ENCODE data around the gene MOV10L1.
"Not testable (repeated sequence)": the region's sequence is repeated elsewhere in the genome, so short reads cannot be mapped to it uniquely, and the experiment has no call there.

The MOV10L1 gene

DNA sequence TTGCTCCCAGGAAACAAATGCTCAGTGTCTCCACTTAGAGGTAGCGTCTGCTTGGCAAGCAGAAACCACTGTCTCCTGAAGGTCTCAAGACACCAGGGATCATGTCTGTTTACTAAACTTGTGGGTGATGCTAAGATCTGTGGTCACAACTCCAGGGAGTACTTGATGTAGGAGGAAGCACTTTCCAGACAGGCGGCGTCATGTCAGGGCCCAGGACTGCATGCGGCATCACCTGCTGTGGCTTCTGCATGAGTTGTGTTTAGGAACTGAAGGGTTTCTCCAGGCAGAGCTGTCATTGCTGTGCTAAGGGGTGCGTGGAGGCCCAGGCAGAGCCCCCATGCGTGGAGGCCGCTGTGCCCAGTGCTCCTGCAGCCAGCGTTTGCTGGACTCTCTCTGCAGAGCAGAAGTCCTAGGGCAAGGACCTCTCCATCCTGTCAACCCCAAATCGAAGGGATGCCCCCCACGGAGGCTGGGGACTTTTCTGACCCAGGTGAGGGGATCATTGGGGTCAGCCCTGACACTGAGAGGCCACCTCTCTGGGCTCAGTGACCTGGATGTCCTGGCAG is 72.7 kb downstream of the MOV10L1 start:
- peaks cover 22 to 65% of the 10 kb centered on the region in 2 donors for H3K27me3 Mint-ChIP-seq
- no peaks in the 10 kb centered on the region for H3K36me3 Mint-ChIP-seq (ENCODE audit: insufficient read depth)
- DNase-seq = no peak
- H3K4me3 Mint-ChIP-seq = no peak overlapping the region
- no peak for ATAC-seq (replicated peaks)
- H3K27ac Mint-ChIP-seq = no peak overlapping the region
- H3K4me1 Mint-ChIP-seq (ENCODE audit: low read depth in 2 of 2) = no peaks in the 10 kb centered on the region
- no peaks in the 10 kb centered on the region for H3K9me3 Mint-ChIP-seq

DNA sequence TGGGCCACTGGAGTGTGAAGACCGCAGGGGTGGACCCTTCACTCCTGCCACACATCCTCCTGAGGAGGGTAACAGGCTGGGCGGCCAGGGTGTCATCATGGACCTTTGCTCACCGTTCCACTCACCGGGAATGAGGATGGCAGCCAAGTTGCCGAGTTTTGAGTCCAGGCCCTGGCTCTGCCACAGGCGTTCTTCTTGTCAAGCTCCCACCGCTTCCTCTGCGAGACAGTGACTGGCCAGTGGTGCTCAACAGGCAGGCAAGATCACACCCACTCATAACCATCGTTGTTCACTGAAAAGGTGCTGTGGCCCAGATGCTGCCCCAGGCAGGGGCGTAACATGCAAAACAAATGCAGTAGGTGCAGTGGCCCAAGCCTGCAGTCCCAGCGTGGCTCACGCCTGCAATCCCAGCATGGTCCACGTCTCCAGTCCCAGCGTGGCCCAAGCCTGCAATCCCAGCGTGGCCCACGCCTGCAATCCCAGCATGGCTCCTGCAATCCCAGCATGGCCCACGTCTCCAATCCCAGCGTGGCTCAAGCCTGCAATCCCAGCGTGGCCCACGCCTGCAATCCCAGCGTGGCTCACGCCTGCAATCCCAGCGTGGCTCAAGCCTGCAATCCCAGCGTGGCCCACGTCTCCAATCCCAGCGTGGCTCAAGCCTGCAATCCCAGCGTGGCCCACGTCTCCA is 75.8 kb downstream of the MOV10L1 start:
- H3K4me1 Mint-ChIP-seq (ENCODE audit: low read depth in 2 of 2) = peaks cover 3 to 5% of the 10 kb centered on the region in 2 donors
- no peak for ATAC-seq (replicated peaks)
- H3K9me3 Mint-ChIP-seq = no peaks in the 10 kb centered on the region
- H3K36me3 Mint-ChIP-seq (ENCODE audit: insufficient read depth) = no peaks in the 10 kb centered on the region
- H3K4me3 Mint-ChIP-seq = no peak overlapping the region
- no peak overlapping the region for H3K27ac Mint-ChIP-seq
- no peak for DNase-seq
- peaks cover 33 to 62% of the 10 kb centered on the region in 2 donors for H3K27me3 Mint-ChIP-seq

DNA sequence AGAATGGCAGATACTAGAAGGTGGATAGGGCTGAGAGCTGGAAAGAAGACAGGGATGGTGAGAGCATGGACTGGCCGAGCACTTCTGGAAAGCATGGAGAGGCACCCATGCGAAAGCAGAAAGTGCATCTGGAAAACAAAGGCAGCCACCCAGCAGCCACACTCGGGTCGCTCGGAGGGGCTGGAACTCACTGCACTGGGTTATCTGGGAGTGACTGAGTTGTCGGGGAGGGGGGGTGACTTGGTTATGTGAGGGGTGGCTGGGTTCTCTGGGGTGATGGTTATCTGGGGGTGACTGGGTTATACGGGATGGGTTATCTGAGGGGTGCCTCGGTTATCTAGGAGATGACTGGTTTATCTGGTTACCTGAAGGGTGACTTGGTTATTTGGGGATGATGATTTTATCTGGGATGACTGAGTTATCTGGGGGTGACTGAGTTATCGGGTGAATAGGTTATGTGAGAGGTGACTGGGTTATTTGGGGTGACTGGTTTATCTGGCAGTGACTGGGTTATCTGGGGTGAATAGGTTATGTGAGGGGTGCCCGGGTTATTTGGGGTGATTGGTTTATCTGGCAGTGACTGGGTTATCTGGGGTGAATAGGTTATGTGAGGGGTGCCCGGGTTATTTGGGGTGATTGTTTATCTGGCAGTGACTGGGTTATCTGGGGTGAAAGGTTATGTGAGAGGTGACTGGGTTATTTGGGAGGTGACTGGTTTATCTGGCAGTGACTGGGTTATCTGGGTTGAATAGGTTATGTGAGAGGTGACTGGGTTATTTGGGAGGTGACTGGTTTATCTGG is 78.1 kb downstream of the MOV10L1 start:
- Mint-ChIP-seq H3K9me3 (no peaks in the 10 kb centered on the region), H3K4me3 (peak overlapping the region in 1 of 2 donors; percentile 3), H3K27me3 (peaks cover 44 to 62% of the 10 kb centered on the region in 2 donors), H3K4me1 (ENCODE audit: low read depth in 2 of 2) (peaks cover 3 to 9% of the 10 kb centered on the region in 2 donors), H3K36me3 (ENCODE audit: insufficient read depth) (no peaks in the 10 kb centered on the region), H3K27ac (no peak overlapping the region)
- no peak for ATAC-seq (replicated peaks)
- no peak for DNase-seq

DNA sequence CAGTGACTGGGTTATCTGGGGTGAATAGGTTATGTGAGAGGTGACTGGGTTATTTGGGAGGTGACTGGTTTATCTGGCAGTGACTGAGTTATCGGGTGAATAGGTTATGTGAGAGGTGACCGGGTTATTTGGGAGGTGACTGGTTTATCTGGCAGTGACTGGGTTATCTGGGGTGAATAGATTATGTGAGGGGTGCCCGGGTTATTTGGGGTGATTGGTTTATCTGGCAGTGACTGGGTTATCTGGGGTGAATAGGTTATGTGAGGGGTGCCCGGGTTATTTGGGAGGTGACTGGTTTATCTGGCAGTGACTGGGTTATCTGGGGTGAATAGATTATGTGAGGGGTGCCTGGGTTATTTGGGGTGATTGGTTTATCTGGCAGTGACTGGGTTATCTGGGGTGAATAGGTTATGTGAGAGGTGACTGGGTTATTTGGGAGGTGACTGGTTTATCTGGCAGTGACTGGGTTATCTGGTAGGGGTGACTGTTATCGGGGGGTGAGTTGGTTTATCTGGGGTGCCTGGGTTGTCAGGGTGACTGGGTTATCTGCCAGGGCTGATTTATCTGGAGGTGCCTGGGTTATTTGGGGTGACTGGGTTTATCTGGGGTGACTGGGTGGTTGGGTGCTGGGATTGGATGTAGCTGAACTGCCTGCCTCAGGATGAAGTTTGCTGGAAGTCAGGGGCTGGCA is 78.8 kb downstream of the MOV10L1 start:
- not testable (repeated sequence) for H3K27ac Mint-ChIP-seq; H3K9me3 Mint-ChIP-seq; ATAC-seq (replicated peaks); H3K4me1 Mint-ChIP-seq (ENCODE audit: low read depth in 2 of 2); DNase-seq; H3K36me3 Mint-ChIP-seq (ENCODE audit: insufficient read depth)
- Mint-ChIP-seq H3K4me3 (peak overlapping the region; percentile 71 to 81), H3K27me3 (peaks cover 49 to 64% of the 10 kb centered on the region in 2 donors)

DNA sequence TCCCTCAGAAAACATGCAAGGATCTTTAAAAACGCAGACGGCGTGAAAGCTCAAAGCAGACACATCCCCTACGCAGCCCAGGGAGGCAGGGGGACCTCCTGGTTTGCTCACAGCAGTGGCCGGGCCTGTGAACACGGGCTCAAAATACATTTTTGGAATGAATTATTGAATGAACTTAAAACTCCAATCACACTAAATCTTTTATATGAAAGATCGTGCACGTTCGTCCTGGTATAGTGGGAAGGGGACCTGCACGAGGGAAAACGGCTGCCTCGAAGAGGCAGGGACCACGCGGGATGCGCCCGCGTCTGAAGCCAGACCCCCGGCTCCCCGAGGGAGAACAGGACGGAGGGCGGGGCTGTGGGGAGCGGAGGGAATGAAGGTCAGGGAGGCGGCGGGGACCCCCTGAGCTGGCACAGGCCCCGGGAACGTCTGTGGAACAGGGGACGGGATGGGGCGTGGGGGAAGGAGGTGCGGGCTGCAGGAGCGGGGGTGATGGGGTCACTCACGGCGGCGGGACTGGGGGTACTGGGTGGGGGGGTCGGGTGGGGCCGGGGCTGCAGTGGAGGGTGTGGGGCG is 79.5 kb downstream of the MOV10L1 start:
- Mint-ChIP-seq H3K27ac (no peak overlapping the region), H3K27me3 (peaks cover 47 to 65% of the 10 kb centered on the region in 2 donors), H3K4me1 (ENCODE audit: low read depth in 2 of 2) (peaks cover 3 to 9% of the 10 kb centered on the region in 2 donors), H3K9me3 (no peaks in the 10 kb centered on the region), H3K4me3 (peak overlapping the region; percentile 71 to 81), H3K36me3 (ENCODE audit: insufficient read depth) (no peaks in the 10 kb centered on the region)
- no peak for ATAC-seq (replicated peaks)
- no peak for DNase-seq

DNA sequence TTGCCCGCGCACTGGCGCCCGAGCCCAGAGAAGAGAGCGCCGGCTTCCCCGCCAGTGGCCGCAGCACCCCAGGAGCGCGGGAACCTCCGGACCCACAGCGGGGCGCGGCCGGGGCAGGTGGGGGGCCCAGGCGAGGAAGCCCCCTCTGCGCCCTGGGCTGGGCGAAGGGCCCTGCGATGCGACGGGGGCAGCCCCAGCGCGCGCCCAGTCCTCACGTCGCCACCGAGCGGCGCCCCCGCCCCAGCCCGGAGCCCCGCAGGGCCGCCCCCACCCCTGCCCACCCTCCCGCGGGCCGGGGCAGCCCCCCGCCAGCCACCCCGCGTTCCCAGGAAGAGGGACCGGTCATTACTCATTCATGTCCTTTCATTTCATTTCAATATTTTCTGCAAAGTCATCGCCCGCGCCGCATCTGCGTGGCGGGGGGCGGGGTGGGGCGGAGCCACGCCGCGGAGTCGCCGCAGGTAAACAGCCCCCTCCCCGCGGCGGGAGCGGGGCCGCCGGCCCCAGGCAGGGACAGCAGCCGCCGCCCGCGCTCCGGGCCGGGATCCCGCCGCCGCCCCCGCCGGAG is 80.1 kb downstream of the MOV10L1 start:
- DNase-seq (no peak), ATAC-seq (replicated peaks) (peak; percentile 42)
- Mint-ChIP-seq H3K4me1 (ENCODE audit: low read depth in 2 of 2) (peaks cover 3 to 9% of the 10 kb centered on the region in 2 donors), H3K9me3 (no peaks in the 10 kb centered on the region), H3K27ac (no peak overlapping the region), H3K4me3 (peak overlapping the region in 1 of 2 donors; percentile 27), H3K27me3 (peaks cover 45 to 61% of the 10 kb centered on the region in 2 donors), H3K36me3 (ENCODE audit: insufficient read depth) (no peaks in the 10 kb centered on the region)

DNA sequence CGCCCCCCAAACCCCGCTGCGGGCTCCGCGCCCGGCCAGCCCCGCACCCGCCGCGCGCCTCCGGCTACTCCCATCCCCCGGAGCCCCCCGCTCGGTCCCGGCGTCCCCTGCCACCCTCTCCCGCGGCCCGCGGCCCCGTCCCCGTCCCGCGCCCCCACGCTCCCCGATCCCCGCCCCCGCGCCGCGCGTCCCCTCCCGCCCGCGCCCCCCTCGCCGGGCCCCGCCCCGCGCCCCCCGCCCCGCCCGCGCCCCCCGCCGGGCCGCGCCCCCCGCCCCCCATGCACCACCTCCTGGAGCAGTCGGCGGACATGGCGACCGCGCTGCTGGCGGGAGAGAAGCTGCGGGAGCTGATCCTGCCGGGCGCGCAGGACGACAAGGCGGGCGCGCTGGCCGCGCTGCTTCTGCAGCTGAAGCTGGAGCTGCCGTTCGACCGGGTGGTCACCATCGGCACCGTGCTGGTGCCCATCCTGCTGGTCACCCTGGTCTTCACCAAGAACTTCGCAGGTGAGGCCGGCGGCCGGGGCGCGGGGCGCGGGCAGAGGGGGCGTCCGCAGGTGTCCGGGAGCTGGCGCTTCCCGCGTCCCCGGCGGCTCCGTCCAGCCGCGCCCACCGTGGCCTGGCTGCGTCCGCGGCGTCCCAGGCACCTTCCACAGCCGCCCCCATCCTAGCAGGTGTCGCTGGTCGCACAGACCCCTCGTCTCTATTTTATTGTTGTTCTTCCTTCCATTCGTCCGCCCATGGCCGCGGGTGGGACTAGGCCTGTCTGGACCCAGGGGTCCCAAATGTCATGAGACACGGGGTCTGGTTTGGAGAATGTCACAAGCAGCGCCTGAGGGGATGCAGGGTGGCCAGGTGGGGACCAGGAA is 80.9 kb downstream of the MOV10L1 start, which contains the start of gene PANX2:
Gene PANX2, plus strand, starts transcription at position 279 of the 866 bp plus-strand sequence. Its CDS starts 0 bp downstream, at position 279.
- DNase-seq = no peak
- peaks cover 45 to 61% of the 10 kb centered on the region in 2 donors for H3K27me3 Mint-ChIP-seq
- H3K4me1 Mint-ChIP-seq (ENCODE audit: low read depth in 2 of 2) = peaks cover 3 to 9% of the 10 kb centered on the region in 2 donors
- H3K4me3 Mint-ChIP-seq = peak within 1 kb of the TSS; percentile 56 to 69
- no peak for ATAC-seq (replicated peaks)
- H3K27ac Mint-ChIP-seq = no peak within 1 kb of the TSS
- H3K9me3 Mint-ChIP-seq = no peaks in the 10 kb centered on the region
- H3K36me3 Mint-ChIP-seq (ENCODE audit: insufficient read depth) = no peaks in the 10 kb centered on the region

DNA sequence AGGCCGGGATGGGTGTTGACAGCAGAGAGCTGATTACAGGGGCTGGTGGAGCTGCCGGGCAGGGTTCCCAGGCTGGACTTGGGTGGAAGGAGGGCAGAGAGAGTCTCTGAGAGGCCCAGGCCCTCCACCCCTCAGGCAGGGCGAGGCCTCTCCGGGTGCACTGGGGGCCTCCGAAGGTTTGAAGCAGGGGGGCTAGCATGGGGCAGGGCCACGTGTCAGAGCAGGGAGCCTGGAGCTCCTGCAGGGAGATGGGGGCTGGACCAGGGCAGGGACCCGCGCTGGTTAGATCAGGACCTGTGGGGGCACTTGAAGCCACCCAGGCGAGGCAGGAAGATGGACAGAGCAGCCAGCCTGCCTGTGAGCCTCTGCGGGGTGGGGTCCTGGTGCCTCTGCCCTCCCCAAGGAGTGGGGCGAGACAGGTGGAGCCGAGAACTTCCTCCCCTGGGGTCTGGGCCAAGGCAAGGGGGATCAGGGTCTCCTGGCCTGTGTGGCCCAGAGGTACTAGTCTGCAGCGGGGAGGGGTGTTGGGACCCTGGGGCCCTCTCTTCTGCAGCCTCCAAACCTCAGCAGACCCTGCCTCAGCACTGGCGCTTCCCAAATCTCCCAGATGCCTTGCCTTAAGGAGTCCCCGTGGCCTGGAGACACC is 81.6 kb downstream of the MOV10L1 start:
- H3K4me3 Mint-ChIP-seq = peak overlapping the region; percentile 56 to 69
- no peak overlapping the region for H3K27ac Mint-ChIP-seq
- no peaks in the 10 kb centered on the region for H3K9me3 Mint-ChIP-seq
- peaks cover 3 to 9% of the 10 kb centered on the region in 2 donors for H3K4me1 Mint-ChIP-seq (ENCODE audit: low read depth in 2 of 2)
- peaks cover 45 to 61% of the 10 kb centered on the region in 2 donors for H3K27me3 Mint-ChIP-seq
- no peak for ATAC-seq (replicated peaks)
- H3K36me3 Mint-ChIP-seq (ENCODE audit: insufficient read depth) = no peaks in the 10 kb centered on the region
- no peak for DNase-seq

DNA sequence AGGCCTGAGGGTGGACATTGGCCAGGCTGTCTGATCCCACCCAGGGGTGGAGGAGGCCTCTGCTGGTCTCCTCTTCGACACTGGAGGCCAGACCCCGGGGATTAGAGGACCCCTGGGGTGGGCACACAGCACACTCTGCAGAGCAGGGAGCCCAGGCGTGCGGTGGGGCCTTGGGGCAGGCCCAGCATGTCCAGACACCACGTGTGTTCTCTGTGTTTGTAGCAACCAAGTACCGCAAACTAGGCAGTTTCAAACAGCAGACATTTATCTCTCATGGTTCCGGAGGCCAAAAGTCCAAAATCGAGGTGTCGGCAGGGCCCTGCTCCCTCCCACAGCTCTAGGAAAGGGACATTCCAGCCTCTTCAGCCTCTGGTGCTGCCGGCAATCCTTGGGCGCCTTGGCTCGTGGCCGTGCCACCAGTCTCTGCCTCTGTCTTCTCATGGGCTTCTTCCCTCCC is 82.2 kb downstream of the MOV10L1 start:
- no peak overlapping the region for H3K27ac Mint-ChIP-seq
- peaks cover 45 to 61% of the 10 kb centered on the region in 2 donors for H3K27me3 Mint-ChIP-seq
- peak overlapping the region; percentile 48 to 56 for H3K4me3 Mint-ChIP-seq
- peaks cover 3 to 9% of the 10 kb centered on the region in 2 donors for H3K4me1 Mint-ChIP-seq (ENCODE audit: low read depth in 2 of 2)
- no peaks in the 10 kb centered on the region for H3K9me3 Mint-ChIP-seq
- DNase-seq (no peak), ATAC-seq (replicated peaks) (no peak)
- H3K36me3 Mint-ChIP-seq (ENCODE audit: insufficient read depth) = no peaks in the 10 kb centered on the region

DNA sequence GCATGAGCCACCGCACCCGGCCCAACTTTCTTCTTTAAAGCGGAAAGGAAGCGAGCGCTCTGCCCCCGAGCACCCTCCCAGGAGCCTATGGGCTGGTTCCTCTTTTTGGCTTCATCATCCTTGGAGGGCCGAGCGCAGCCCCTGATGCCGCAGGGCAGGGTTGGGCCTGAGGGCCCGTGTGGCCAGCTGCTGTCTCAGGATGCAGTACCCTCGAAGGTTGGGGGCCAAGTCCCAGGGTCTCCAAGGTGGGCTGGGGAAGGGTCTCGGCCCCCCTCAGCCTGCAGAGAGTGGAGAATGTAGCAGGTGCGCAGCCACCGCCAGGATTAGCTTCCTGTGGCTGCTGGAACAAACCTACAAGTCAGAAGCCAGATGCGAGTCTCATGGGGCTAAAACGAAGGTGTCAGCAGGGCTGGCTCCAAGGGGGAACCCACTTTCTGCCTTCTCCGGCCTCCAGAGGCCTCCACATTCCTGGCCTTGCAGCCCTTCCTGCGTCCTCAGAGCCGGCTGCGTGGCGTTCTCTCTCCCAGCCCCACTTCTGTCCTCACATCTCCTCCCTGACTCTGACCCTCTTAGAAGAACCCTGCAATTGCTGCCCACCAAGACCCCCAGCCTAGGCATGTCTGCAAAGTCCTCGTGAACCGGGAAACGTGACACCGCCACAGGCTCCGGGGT is 83.6 kb downstream of the MOV10L1 start:
- ATAC-seq (replicated peaks) (no peak), DNase-seq (no peak)
- H3K4me1 Mint-ChIP-seq (ENCODE audit: low read depth in 2 of 2) = peaks cover 3 to 9% of the 10 kb centered on the region in 2 donors
- H3K36me3 Mint-ChIP-seq (ENCODE audit: insufficient read depth) = no peaks in the 10 kb centered on the region
- no peaks in the 10 kb centered on the region for H3K9me3 Mint-ChIP-seq
- H3K27me3 Mint-ChIP-seq = peaks cover 33 to 51% of the 10 kb centered on the region in 2 donors
- H3K4me3 Mint-ChIP-seq = no peak overlapping the region
- H3K27ac Mint-ChIP-seq = no peak overlapping the region

DNA sequence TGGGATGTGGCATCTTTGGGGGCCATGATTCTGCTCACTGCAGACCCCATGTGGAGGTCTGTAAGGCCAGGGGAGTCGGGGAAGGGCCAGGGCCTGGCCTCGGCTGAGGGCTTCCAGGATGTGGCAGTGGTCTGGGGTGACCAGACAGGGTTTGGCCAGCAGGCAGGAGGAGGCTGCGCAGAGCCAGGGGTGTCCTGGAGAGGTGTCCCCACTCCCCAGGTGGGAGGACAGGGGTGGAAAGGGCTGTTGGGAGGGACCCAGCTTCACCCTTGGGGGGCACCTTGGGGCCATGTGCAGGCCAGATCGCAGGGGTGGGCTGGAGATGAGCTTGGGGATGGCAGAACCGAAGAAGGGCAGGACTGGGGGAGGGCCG is 84.2 kb downstream of the MOV10L1 start:
- DNase-seq = no peak
- no peaks in the 10 kb centered on the region for H3K36me3 Mint-ChIP-seq (ENCODE audit: insufficient read depth)
- H3K27ac Mint-ChIP-seq = no peak overlapping the region
- H3K9me3 Mint-ChIP-seq = no peaks in the 10 kb centered on the region
- H3K4me1 Mint-ChIP-seq (ENCODE audit: low read depth in 2 of 2) = peaks cover 3 to 9% of the 10 kb centered on the region in 2 donors
- peaks cover 28 to 51% of the 10 kb centered on the region in 2 donors for H3K27me3 Mint-ChIP-seq
- no peak for ATAC-seq (replicated peaks)
- no peak overlapping the region for H3K4me3 Mint-ChIP-seq
